Suprapubic skin (tissue), 4 donors: ENCODE data around the gene HOXA7. TPM values are rescaled to one million over a fixed set of nuclear protein-coding genes. Genes with fewer than 3 reads are reported as not detected.

Experiments
- DNase-seq, 2 donors: peaks; one replicate each; pipeline ENCODE4 v3.0.0-alpha.2; 2019; ENCODE audit warnings: low spot score in 2 of 2
- H3K27ac ChIP-seq: fragments of 200-600 bp; sonication (generic); one replicate; pipeline ENCODE4 v1.5.1; 2019
- H3K27me3 ChIP-seq: fragments of 200-600 bp; sonication (generic); one replicate; pipeline ENCODE4 v1.5.1; 2019
- H3K36me3 ChIP-seq: fragments of 200-600 bp; sonication (generic); one replicate; pipeline ENCODE4 v1.5.1; 2019
- H3K4me1 ChIP-seq: fragments of 200-600 bp; sonication (generic); one replicate; pipeline ENCODE4 v1.5.1; 2019
- H3K4me3 ChIP-seq: fragments of 200-600 bp; sonication (generic); one replicate; pipeline ENCODE4 v1.5.1; 2019; ENCODE audit warnings: mild to moderate bottlenecking
- H3K9me3 ChIP-seq: fragments of 200-600 bp; sonication (generic); one replicate; pipeline ENCODE4 v1.5.1; 2019
- EP300 ChIP-seq: sonication (generic); formaldehyde crosslinking; IDR thresholded peaks from one replicate; pipeline ENCODE4 v1.6.1; 2017; ENCODE audit warnings: antibody characterized with exemption
- POLR2A ChIP-seq, 2 donors: fragments of 450-650 bp; IDR thresholded peaks; one replicate each; pipeline ENCODE4 v1.6.1; 2017; ENCODE audit warnings: antibody characterized with exemption in 2 of 2, mild to moderate bottlenecking in 2 of 2, moderate library complexity in 2 of 2
- POLR2AphosphoS5 ChIP-seq, 3 donors: sonication (generic); formaldehyde crosslinking; IDR thresholded peaks; one replicate each; pipeline ENCODE4 v1.6.1; 2017; ENCODE audit warnings: antibody characterized with exemption in 3 of 3
- WGBS: methylation state at CpG from one replicate; pipeline ENCODE4 v1.1.5; 2018; 5-methylcytosine and 5-hydroxymethylcytosine counted together
- total RNA-seq, 4 donors: library from RNA; depleted of rRNA; stranded (reverse); fragments of >200 nt; gene quantifications; one replicate each; pipeline ENCODE4 v1.1.0, GENCODE V29; 2016
- TF ChIP-seq, protein P1 (sequence below), 2 donors: fragments of 200-600 bp in 1 of 2; fragments of 450-650 bp in 1 of 2; sonication (generic) in 1 of 2; IDR thresholded peaks; one replicate each; pipeline ENCODE4 v1.5.1; 2016 to 2019; ENCODE audit warnings: antibody characterized with exemption in 2 of 2, mild to moderate bottlenecking in 1 of 2, moderate library complexity in 1 of 2

HOXA7 gene
- total RNA-seq, 4 donors from 2014 or later: 14.8 to 23.6 (median 17.5) TPM

DNA sequence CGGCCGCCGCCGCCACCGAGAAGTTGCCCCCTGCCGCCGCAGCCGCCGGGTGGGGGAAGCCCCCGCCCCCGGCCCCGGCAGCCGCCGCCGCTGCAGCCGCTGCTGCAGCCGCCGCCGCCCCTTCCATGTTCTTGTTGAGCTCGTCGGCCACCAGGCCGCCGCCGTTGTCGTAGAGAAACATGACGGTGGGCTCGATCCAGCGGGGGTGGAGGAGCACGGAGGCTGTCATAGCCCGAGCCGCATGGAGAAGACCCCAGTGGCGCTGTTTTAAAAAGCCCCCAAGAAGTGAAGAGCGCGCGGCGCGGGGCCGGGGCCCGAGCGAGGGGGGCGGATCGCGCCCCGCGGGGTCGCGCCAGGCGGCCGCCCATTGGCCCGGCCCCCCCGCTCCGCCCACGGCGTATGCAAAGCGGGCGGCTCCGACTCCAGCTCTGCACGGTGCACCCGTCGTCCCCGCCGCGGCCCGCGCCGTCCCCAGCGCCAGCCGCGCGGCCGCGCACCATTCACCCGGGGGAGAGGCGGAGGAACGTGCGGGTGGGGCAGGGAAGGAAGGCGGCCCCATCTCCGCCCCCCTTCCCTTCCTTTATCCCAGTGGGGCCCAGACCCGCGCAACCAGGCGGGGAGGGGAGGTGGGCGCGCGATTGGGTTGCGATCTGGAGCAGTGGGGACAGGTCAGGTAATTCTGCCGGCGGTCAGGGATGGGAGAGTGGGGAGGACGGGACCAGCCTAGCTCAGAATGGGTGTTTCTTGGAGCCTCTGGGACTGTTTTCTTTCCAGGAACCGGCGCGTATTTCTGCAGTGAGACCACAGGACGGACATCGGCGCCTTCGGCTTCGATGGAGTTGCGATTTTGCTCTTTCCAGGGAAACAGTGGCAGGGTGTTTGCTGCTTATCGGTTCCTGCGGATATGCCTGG is 43.6 kb upstream of the HOXA7 start, which contains the start of gene HOXA13:
Gene HOXA13, minus strand, starts transcription at position 243 of the 912 bp plus-strand sequence. Its CDS starts 14 bp downstream, at position 229.
- TF ChIP-seq POLR2AphosphoS5 (IDR thresholded peaks at IDR 0.05) (no peak), EP300 (no peak), POLR2A (IDR thresholded peaks at IDR 0.05) (no peak)
- H3K9me3 ChIP-seq: no peaks in the 10 kb centered on the region
- H3K4me1 ChIP-seq: peaks cover 47% of the 10 kb centered on the region
- peak; percentile 69 to 77 for DNase-seq
- no peak within 1 kb of the TSS for H3K27ac ChIP-seq
- peak within 1 kb of the TSS; percentile 55 for H3K4me3 ChIP-seq
- H3K36me3 ChIP-seq: no peaks in the 10 kb centered on the region
- H3K27me3 ChIP-seq: peaks cover 99% of the 10 kb centered on the region
- WGBS: under 1% methylated on average over 18 of the region's 99 CpGs

DNA sequence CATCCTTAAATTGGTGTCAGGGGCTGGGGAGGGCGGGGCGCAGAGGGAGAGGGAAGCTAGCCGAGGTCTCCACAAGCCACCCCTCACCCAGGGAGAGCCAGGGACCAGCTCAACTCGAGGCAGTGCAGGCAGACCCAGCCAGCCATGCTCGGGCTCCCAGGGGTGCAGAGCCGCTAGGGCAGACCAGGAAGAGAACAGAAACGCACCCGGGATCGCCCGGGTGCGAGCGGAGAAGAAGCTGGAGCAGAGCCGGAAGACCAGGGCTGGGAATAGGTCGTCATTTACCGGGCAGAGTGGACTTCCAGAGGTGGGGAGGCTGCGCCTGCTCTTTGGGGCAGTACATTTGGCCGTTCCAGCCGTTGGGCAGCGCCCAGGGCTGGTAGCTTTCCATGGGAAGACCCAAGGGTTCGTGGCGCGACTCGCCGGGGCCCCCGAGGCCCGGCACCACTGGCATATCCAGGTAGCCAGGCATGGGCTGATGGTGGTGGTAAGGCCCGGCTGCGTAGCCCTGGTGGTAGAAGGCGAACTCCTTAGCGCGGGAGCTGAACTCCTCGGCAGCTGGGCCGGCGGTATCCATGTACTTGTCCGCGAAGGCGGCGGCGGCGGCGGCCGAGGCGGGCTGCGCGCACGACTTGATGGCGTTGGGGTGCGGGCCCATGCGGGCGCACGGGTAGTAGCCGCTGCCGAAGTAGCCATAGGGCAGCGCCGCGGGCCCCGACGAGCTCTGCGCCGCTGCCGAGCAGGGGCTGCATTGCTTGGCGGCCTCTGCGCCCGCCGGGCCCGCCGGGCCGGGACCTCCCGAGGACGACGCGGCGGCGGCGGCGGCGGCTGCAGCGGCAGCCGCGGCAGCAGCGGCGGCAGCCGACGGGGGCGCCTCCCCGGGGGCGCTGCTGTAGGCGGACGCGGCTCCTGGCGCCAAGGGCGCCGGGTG is 42.7 kb upstream of the HOXA7 start:
- Histone ChIP-seq H3K27me3 (peaks cover 99% of the 10 kb centered on the region), H3K9me3 (no peaks in the 10 kb centered on the region), H3K27ac (no peak overlapping the region), H3K4me3 (peak overlapping the region; percentile 55), H3K4me1 (peaks cover 41% of the 10 kb centered on the region), H3K36me3 (no peaks in the 10 kb centered on the region)
- peak; percentile 61 to 78 for DNase-seq
- TF ChIP-seq, protein P1, sequence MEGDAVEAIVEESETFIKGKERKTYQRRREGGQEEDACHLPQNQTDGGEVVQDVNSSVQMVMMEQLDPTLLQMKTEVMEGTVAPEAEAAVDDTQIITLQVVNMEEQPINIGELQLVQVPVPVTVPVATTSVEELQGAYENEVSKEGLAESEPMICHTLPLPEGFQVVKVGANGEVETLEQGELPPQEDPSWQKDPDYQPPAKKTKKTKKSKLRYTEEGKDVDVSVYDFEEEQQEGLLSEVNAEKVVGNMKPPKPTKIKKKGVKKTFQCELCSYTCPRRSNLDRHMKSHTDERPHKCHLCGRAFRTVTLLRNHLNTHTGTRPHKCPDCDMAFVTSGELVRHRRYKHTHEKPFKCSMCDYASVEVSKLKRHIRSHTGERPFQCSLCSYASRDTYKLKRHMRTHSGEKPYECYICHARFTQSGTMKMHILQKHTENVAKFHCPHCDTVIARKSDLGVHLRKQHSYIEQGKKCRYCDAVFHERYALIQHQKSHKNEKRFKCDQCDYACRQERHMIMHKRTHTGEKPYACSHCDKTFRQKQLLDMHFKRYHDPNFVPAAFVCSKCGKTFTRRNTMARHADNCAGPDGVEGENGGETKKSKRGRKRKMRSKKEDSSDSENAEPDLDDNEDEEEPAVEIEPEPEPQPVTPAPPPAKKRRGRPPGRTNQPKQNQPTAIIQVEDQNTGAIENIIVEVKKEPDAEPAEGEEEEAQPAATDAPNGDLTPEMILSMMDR (IDR thresholded peaks at IDR 0.05): no peak
- TF ChIP-seq POLR2AphosphoS5 (IDR thresholded peaks at IDR 0.05): no peak
- no peak for TF ChIP-seq POLR2A (IDR thresholded peaks at IDR 0.05)
- TF ChIP-seq EP300: no peak
- WGBS: 4% methylated on average over 11 of the region's 93 CpGs

DNA sequence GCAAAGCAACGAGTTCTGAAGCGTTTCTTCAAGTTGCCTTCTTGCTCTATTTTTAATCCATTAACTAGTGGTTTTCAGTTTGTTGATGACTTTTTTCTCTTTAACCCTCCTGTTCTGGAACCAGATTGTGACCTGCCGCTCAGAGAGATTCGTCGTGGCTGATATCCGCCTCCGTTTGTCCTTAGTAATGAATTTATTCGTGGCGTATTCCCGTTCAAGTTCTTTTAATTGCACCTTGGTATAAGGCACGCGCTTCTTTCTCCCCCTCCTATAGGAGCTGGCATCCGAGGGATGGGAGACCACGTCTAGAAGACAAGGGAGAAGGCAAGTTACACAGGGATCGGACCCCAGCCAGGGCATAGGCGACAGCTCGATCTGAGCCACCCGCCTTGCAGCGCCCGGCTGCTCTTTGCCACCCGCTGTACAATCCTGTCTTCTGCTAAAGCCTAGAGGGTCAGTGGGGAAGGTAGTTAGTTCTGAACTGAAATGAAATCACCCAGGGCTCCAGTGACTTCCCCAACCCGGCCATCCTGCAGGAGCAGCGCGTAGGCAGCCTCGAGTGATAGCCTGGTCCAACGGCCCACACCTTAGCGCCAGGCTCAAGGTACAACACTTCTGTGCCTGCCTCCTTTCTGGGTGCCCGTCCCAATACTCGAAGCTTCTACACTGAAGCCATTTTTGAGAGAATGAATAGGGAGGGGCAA is 41.8 kb upstream of the HOXA7 start:
- Histone ChIP-seq H3K9me3 (no peaks in the 10 kb centered on the region), H3K27me3 (peaks cover 99% of the 10 kb centered on the region), H3K4me1 (peaks cover 44% of the 10 kb centered on the region), H3K36me3 (no peaks in the 10 kb centered on the region), H3K27ac (no peak overlapping the region), H3K4me3 (peak overlapping the region; percentile 55)
- no peak for TF ChIP-seq EP300
- TF ChIP-seq, protein P1 (IDR thresholded peaks at IDR 0.05): no peak
- WGBS: 30% methylated on average over 25 of the region's 29 CpGs
- peak; percentile 49 to 66 for DNase-seq

DNA sequence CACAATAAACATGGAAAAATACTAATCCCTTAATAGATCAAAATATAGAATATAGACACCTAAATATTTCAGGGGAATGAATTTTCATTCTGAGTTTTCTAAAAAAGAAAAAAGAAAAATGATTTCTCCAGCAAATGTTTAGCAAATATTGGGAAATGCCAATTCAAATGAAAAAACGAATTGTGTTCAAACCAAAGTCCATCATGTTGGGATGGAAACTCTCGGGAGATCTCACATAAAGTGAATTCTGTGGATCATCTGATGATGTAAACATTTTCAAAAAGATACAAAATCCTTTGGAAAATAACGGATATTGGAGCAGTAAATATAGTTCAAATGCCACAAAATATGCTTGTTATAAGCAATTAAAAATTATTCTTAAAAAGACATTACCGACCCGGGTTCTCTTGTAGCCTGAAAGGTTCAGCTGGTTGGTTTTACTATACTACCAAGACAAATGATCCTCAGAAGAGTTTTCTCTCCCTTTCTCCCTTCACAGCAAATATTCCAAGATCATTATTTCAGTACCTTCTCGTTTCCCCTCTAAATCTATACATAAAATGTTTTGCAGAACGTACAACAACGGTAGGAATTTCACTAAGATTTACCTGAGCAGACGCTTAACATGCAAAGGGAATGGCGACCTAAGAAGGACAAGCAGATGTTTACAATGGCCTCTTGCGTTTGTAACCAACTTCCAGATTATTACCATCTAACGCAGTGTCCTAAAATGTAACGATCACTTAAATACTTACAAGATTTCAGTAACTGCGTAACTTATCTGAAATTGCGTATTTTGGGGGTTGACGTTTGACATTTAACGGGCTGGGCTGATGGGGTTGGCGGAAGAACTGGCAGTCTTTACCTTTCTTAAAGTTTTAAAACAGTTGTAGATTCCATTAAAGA is 40.9 kb upstream of the HOXA7 start:
- no peak overlapping the region for H3K4me3 ChIP-seq
- TF ChIP-seq EP300 (no peak), POLR2A (IDR thresholded peaks at IDR 0.05) (no peak)
- TF ChIP-seq, protein P1 (IDR thresholded peaks at IDR 0.05): no peak
- DNase-seq: no peak
- no peaks in the 10 kb centered on the region for H3K9me3 ChIP-seq
- no peak overlapping the region for H3K27ac ChIP-seq
- 50% methylated on average over 18 of the region's 18 CpGs for WGBS
- peaks cover 99% of the 10 kb centered on the region for H3K27me3 ChIP-seq
- peaks cover 52% of the 10 kb centered on the region for H3K4me1 ChIP-seq
- H3K36me3 ChIP-seq: no peaks in the 10 kb centered on the region
